GM12872 (cell line): ENCODE measurements around the gene KRT8.

Experiments used
- CTCF ChIP-seq: IDR thresholded peaks from 3 replicates; pipeline ENCODE4 v1.5.1; 2011; ENCODE audit warnings: low read depth, mild to moderate bottlenecking, low read length, moderate library complexity; ENCODE audit not compliant: insufficient read depth

Gene KRT8

GRCh38 chr12:52873832-52874572 lies 30.9 kb downstream of the KRT8 start:
- no peak for TF ChIP-seq CTCF

GRCh38 chr12:52873513-52873831 lies 31.4 kb downstream of the KRT8 start:
- no peak for TF ChIP-seq CTCF

DNA sequence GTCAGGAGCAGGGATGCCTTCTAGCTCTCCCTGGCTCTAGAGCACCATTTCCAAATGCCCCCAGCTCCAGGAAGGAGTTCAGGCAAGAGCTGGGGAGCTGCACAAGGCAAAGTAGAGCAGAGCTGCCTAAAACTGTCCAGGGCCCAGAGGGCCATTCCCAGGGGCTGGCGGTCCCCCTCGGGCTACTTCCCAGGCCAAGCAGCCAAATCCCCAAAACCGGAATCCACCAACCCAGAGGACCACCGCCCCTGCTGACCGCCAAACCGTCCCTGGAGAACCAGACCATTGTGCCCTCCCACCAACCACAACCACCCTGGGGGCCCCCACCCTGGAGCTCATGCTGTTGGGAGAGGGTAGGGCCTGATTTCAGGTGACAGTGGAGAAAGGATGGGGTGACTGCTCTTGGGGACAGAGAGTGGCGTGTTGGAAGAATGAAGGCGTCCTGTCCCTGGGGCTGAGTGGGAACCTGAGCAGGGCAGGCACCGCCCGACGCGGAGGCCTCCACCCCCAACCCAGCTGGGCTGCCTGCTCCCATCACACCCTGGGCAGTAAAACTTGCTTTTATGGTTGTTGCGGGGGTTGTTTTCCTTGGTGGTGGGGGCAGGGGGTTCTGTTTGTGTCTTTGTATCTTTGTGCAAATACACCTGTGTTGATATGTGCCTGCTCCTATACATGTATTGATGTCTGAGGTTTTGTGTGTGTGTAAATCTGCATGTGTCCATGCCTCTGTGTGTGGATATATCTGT lies 32.1 kb downstream of the KRT8 start:
- no peak for TF ChIP-seq CTCF

GRCh38 chr12:52871291-52872039 lies 33.4 kb downstream of the KRT8 start:
- no peak for TF ChIP-seq CTCF

DNA sequence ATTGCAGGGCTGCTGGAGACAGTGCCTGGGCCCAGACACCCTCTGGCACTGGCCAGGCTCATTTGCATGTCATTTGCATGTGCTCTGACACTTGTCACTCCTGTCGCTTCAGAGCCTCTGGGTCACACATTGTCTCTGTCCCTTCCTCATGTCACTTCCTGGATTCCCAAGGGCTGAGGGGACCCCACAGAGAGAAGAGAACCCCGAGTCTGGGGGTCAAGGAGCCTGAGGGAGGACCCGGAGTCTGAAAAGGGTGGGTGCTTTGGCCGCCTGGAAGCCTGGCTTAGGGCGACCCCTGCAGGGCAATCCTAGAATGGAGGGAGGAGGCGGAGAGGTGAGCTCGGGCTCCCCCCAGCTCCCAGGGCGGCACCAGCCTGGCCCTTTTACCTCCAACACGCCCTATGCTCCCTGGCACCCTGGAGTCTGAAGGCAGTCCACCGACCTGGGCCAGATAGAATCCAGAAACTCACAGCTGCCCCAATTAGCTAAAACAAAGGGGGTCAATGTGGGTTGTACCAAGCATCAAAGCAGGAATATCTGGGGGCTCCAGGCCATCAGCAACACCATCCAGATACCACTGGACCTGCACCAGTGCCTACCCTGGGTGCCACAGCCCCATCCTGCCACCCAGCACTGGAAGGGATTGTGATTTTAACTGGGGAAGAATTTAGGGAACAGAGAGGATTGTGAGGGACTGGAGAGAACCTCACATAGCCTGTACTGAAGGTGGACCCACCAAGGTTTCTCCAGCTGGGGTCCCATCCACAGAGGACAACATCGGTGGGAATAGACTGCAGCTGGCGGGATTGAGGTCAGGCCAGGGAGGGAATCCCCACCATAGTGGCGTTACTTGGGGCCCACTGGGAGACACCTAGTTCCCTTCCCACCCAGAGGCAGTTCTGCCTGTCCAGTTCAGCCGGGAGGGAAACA lies 34.2 kb downstream of the KRT8 start:
- peak; percentile 93 for TF ChIP-seq CTCF

DNA sequence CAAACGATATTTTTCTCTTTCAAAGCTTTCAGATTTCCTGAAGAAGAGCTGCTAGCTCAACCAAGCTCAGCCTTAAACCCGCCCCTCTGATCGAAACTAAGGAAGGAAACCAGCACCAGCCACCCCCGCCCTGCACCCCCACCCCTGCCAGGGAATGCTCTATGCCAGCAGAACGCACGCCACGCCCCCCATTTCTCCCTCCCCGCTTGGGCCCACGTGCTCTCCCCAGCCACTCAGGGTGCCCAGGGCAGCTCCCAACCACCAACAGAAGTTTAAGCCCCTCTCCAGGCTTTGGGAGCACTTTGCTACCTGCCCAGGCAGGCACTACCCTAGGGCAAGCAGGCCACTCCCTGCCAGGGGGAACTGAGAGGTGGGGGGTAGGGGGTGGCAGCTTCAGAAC lies 37.2 kb downstream of the KRT8 start:
- TF ChIP-seq CTCF: no peak
